Progenitor cell of endocrine pancreas (in vitro differentiated cells): ENCODE data around the gene NEDD9. TPM values are rescaled to one million over a fixed set of nuclear protein-coding genes. Genes with fewer than 3 reads are reported as not detected.

Experiments used
- DNase-seq: peaks from one replicate; pipeline ENCODE4 v3.0.0; 2021; ENCODE audit warnings: low spot score; ENCODE audit not compliant: unreplicated experiment
- H3K27ac Mint-ChIP-seq: 2 replicates; pipeline ENCODE4 v1.8.0; 2021; ENCODE audit warnings: mild to moderate bottlenecking, moderate library complexity, mixed read lengths
- H3K27me3 Mint-ChIP-seq: 2 replicates; pipeline ENCODE4 v1.8.0; 2021; ENCODE audit warnings: mixed read lengths
- H3K36me3 Mint-ChIP-seq: 2 replicates; pipeline ENCODE4 v1.8.0; 2022; ENCODE audit warnings: mixed read lengths; ENCODE audit not compliant: insufficient read depth
- H3K4me1 Mint-ChIP-seq: 2 replicates; pipeline ENCODE4 v1.8.0; 2021; ENCODE audit warnings: low read depth, mixed read lengths
- H3K4me3 Mint-ChIP-seq: 2 replicates; pipeline ENCODE4 v1.8.0; 2021; ENCODE audit warnings: low read depth, mild to moderate bottlenecking, moderate library complexity, mixed read lengths
- H3K9me3 Mint-ChIP-seq: 2 replicates; pipeline ENCODE4 v1.8.0; 2021; ENCODE audit warnings: low read depth, mixed read lengths
- CTCF ChIP-seq: fragments of 200-600 bp; sonication (generic); IDR thresholded peaks from one replicate; pipeline ENCODE4 v1.5.0; 2021; ENCODE audit warnings: antibody characterized with exemption, mild to moderate bottlenecking; ENCODE audit not compliant: unreplicated experiment
- total RNA-seq: library from RNA; stranded (reverse); gene quantifications from 2 replicates; pipeline ENCODE4 v1.2.1, GENCODE V29; 2021

NEDD9 gene
- total RNA-seq, 1 donor from 2014 or later: 14.1 TPM

GRCh38 chr6:11223286-11223864 is 9.1 kb downstream of the NEDD9 start:
- no peak for TF ChIP-seq CTCF
- Mint-ChIP-seq H3K27ac (no peak overlapping the region), H3K4me1 (peaks cover 52% of the 10 kb centered on the region), H3K27me3 (peaks cover 7% of the 10 kb centered on the region), H3K9me3 (peaks cover 3% of the 10 kb centered on the region), H3K4me3 (no peak overlapping the region), H3K36me3 (peaks cover 1% of the 10 kb centered on the region)
- DNase-seq: no peak

- DNase-seq: no peak
- H3K36me3 Mint-ChIP-seq: peaks cover under 1% of the 10 kb centered on the region
- H3K9me3 Mint-ChIP-seq: peaks cover under 1% of the 10 kb centered on the region
- H3K4me1 Mint-ChIP-seq: peaks cover 53% of the 10 kb centered on the region
- H3K4me3 Mint-ChIP-seq: no peak overlapping the region
- H3K27me3 Mint-ChIP-seq: peaks cover 7% of the 10 kb centered on the region
- no peak for TF ChIP-seq CTCF
- H3K27ac Mint-ChIP-seq: no peak overlapping the region
Observed at GRCh38 chr6:11222385-11223277, 9.8 kb downstream of the NEDD9 start.

- DNase-seq: no peak
- no peaks in the 10 kb centered on the region for H3K9me3 Mint-ChIP-seq
- no peak overlapping the region for H3K27ac Mint-ChIP-seq
- peaks cover 53% of the 10 kb centered on the region for H3K4me1 Mint-ChIP-seq
- TF ChIP-seq CTCF: no peak
- peaks cover 7% of the 10 kb centered on the region for H3K27me3 Mint-ChIP-seq
- no peak overlapping the region for H3K4me3 Mint-ChIP-seq
- no peaks in the 10 kb centered on the region for H3K36me3 Mint-ChIP-seq
Observed at GRCh38 chr6:11221623-11222384, 10.7 kb downstream of the NEDD9 start.

- Mint-ChIP-seq H3K27ac (peak overlapping the region; percentile 81), H3K27me3 (peaks cover 16% of the 10 kb centered on the region), H3K4me1 (peaks cover 43% of the 10 kb centered on the region), H3K36me3 (peaks cover 5% of the 10 kb centered on the region), H3K9me3 (no peaks in the 10 kb centered on the region), H3K4me3 (no peak overlapping the region)
- DNase-seq: no peak
- TF ChIP-seq CTCF: no peak
Observed at GRCh38 chr6:11219400-11219834, 13.1 kb downstream of the NEDD9 start.
